Caco-2 (cell line): ENCODE data around the gene AMZ1. TPM values are rescaled to one million over a fixed set of nuclear protein-coding genes. Genes with fewer than 3 reads are reported as not detected.

Experiments used
- BruUV-seq: library from RNA; stranded (reverse); fragments of 400-500 nt; replicated peaks from 2 replicates; lab custom pipeline; 2021; lab: Mats Ljungman, UMichigan
- CTCF ChIA-PET: fragments of 300-600 bp; sonication (Branson Sonifier 250); formaldehyde crosslinking; loops from one replicate; lab custom pipeline; 2022; ENCODE audit warnings: antibody characterized with exemption; lab: Charles Lee
- POLR2A ChIA-PET: fragments of 300-600 bp; sonication (Branson Sonifier 250); formaldehyde crosslinking; loops from one replicate; lab custom pipeline; 2022; ENCODE audit warnings: antibody characterized with exemption; lab: Charles Lee
- DNase-seq, 2 experiments: peaks; one replicate each; pipeline versions ENCODE4 v3.0.0 to v3.0.0-alpha.2; 2020 to 2022
- H3K27me3 ChIP-seq: replicated peaks from 2 replicates; pipeline ENCODE4 v1.6.0; 2011; ENCODE audit warnings: low read length; ENCODE audit not compliant: control insufficient read depth, insufficient read depth
- H3K36me3 ChIP-seq: 2 replicates; pipeline ENCODE4 v1.5.1; 2011; ENCODE audit warnings: low read length; ENCODE audit not compliant: control insufficient read depth, insufficient read depth
- H3K4me1 ChIP-seq: fragments of 250-450 bp; sonication (Bioruptor Pico); 2 replicates; pipeline ENCODE4 v1.5.1; 2020; ENCODE audit warnings: mild to moderate bottlenecking
- H3K4me3 ChIP-seq: 2 replicates; pipeline ENCODE4 v1.5.1; 2011; ENCODE audit warnings: low read depth, mild to moderate bottlenecking, control low read depth, low read length
- H3K9me3 ChIP-seq: fragments of 250-450 bp; sonication (Bioruptor Pico); 2 replicates; pipeline ENCODE4 v1.5.1; 2020; ENCODE audit warnings: mild to moderate bottlenecking, moderate library complexity
- H3K27ac Mint-ChIP-seq: one replicate; pipeline ENCODE4 v1.8.0; 2022; ENCODE audit warnings: mixed read lengths; ENCODE audit not compliant: unreplicated experiment
- H3K27me3 Mint-ChIP-seq: one replicate; pipeline ENCODE4 v1.8.0; 2022; ENCODE audit warnings: mixed read lengths; ENCODE audit not compliant: insufficient read depth, unreplicated experiment
- H3K36me3 Mint-ChIP-seq: one replicate; pipeline ENCODE4 v1.8.0; 2022; ENCODE audit warnings: mild to moderate bottlenecking, mixed read lengths; ENCODE audit not compliant: insufficient read depth, unreplicated experiment
- H3K4me1 Mint-ChIP-seq: one replicate; pipeline ENCODE4 v1.8.0; 2022; ENCODE audit warnings: low read depth, mixed read lengths; ENCODE audit not compliant: unreplicated experiment
- H3K4me3 Mint-ChIP-seq: one replicate; pipeline ENCODE4 v1.8.0; 2022; ENCODE audit warnings: mild to moderate bottlenecking, moderate library complexity, mixed read lengths; ENCODE audit not compliant: unreplicated experiment
- H3K9me3 Mint-ChIP-seq: one replicate; pipeline ENCODE4 v1.8.0; 2022; ENCODE audit warnings: mixed read lengths; ENCODE audit not compliant: unreplicated experiment
- intact Hi-C: fragments of 100-400 bp; cut with micrococcal nuclease; formaldehyde crosslinking; loops from one replicate; pipeline ENCODE4 v1.10.0; 2022; ENCODE audit not compliant: unreplicated experiment
- total RNA-seq: library from RNA; stranded (reverse); gene quantifications from 2 replicates; pipeline ENCODE4 v1.2.3, GENCODE V29; 2022
- TF ChIP-seq, protein P1 (sequence below), 2 experiments: fragments of 200-600 bp in 1 of 2; IDR thresholded peaks; 1 replicate in 1 of 2; 2 replicates in 1 of 2; pipeline versions ENCODE4 v1.5.1 to v1.8.0; 2011 to 2022; ENCODE audit warnings: antibody characterized with exemption in 1 of 2, control low read depth in 1 of 2, inconsistent platforms in 1 of 2, low read depth in 1 of 2, low read length in 1 of 2, mild to moderate bottlenecking in 1 of 2, moderate library complexity in 1 of 2; ENCODE audit not compliant: insufficient read depth in 1 of 2, severe bottlenecking in 1 of 2, unreplicated experiment in 1 of 2

Gene AMZ1
- total RNA-seq, 1 experiment from 2014 or later, result 0.11 TPM

GRCh38 chr7:2680256-2680655, 7.7 kb upstream of the AMZ1 start:
- Mint-ChIP-seq H3K36me3 (peaks cover 4% of the 10 kb centered on the region), H3K4me1 (peaks cover 6% of the 10 kb centered on the region), H3K27me3 (peaks cover 5% of the 10 kb centered on the region), H3K27ac (no peak overlapping the region), H3K4me3 (no peak overlapping the region), H3K9me3 (no peaks in the 10 kb centered on the region)
- TF ChIP-seq, protein P1, sequence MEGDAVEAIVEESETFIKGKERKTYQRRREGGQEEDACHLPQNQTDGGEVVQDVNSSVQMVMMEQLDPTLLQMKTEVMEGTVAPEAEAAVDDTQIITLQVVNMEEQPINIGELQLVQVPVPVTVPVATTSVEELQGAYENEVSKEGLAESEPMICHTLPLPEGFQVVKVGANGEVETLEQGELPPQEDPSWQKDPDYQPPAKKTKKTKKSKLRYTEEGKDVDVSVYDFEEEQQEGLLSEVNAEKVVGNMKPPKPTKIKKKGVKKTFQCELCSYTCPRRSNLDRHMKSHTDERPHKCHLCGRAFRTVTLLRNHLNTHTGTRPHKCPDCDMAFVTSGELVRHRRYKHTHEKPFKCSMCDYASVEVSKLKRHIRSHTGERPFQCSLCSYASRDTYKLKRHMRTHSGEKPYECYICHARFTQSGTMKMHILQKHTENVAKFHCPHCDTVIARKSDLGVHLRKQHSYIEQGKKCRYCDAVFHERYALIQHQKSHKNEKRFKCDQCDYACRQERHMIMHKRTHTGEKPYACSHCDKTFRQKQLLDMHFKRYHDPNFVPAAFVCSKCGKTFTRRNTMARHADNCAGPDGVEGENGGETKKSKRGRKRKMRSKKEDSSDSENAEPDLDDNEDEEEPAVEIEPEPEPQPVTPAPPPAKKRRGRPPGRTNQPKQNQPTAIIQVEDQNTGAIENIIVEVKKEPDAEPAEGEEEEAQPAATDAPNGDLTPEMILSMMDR (IDR thresholded peaks at IDR 0.05; ENCODE audit: insufficient read depth in 1 of 2, low read depth in 1 of 2, low read length in 1 of 2, severe bottlenecking in 1 of 2, unreplicated experiment in 1 of 2), result no peak
- H3K4me3 ChIP-seq, result no peak overlapping the region
- intact Hi-C loops, result loop anchor here (1.0 to 5.0 kb wide), 3 partner anchors 9 to 228 kb away; no protein-coding TSS in a partner anchor
- H3K9me3 ChIP-seq, result no peaks in the 10 kb centered on the region
- DNase-seq, result no peak
- POLR2A ChIA-PET, result no interaction called here
- H3K36me3 ChIP-seq, result no peaks in the 10 kb centered on the region
- CTCF ChIA-PET, result interaction anchor here (1.0 to 2.3 kb wide), 3 partner anchors 9 to 229 kb away, joined by 3 to 13 read pairs (median 4); no protein-coding TSS in a partner anchor
- BruUV-seq, result no TSS peak
- no peaks in the 10 kb centered on the region for H3K27me3 ChIP-seq
- H3K4me1 ChIP-seq, result no peaks in the 10 kb centered on the region

DNA sequence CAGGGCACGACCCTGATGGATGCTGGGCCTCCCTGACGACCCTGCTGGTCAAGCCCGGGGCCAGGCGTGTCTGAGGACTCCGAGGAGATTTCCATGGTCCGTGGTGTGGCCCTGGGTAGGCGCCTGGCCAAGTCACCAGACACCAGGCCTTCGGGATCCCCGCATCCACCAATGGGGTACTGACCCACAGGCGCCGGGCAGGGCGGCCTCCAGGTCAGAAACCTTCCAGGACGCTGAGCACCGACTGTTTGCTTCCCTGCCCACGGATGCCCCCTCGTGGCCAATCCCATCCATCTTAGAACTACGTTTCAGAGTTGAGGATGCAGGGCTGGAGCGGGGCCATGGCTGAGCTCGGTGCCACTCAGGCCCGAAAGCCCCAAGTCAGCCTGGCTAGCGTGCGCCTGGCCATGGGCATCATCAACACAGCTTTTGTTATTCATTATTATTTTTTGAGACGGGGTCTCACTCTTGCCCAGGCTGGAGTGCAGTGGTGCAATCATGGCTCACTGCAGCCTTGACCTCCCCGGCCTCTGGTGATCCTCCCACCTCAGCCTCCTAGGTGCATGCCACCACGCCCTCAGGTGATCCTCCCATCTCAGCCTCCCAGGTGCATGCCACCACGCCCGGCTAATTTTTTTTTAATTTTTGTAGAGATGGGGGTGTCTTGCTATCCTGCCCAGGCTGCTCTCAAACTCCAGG, 7.1 kb upstream of the AMZ1 start:
- TF ChIP-seq, protein P1 (IDR thresholded peaks at IDR 0.05; ENCODE audit: insufficient read depth in 1 of 2, low read depth in 1 of 2, low read length in 1 of 2, severe bottlenecking in 1 of 2, unreplicated experiment in 1 of 2), result peak; percentile 81
- Histone ChIP-seq H3K4me3 (no peak overlapping the region), H3K4me1 (no peaks in the 10 kb centered on the region), H3K27me3 (no peaks in the 10 kb centered on the region), H3K36me3 (no peaks in the 10 kb centered on the region), H3K9me3 (no peaks in the 10 kb centered on the region)
- DNase-seq, result peak; percentile 76 to 82
- Mint-ChIP-seq H3K4me1 (peaks cover 6% of the 10 kb centered on the region), H3K27ac (no peak overlapping the region), H3K36me3 (peaks cover 4% of the 10 kb centered on the region), H3K27me3 (peaks cover 5% of the 10 kb centered on the region), H3K9me3 (no peaks in the 10 kb centered on the region), H3K4me3 (no peak overlapping the region)
- intact Hi-C loops, result loop anchor here (1.0 to 5.0 kb wide), 4 partner anchors 10 to 229 kb away; no protein-coding TSS in a partner anchor
- BruUV-seq, result no TSS peak
- POLR2A ChIA-PET, result no interaction called here
- CTCF ChIA-PET, result interaction anchor here (0.6 to 2.3 kb wide), 8 partner anchors 9 to 230 kb away, joined by 3 to 13 read pairs (median 3); no protein-coding TSS in a partner anchor

DNA sequence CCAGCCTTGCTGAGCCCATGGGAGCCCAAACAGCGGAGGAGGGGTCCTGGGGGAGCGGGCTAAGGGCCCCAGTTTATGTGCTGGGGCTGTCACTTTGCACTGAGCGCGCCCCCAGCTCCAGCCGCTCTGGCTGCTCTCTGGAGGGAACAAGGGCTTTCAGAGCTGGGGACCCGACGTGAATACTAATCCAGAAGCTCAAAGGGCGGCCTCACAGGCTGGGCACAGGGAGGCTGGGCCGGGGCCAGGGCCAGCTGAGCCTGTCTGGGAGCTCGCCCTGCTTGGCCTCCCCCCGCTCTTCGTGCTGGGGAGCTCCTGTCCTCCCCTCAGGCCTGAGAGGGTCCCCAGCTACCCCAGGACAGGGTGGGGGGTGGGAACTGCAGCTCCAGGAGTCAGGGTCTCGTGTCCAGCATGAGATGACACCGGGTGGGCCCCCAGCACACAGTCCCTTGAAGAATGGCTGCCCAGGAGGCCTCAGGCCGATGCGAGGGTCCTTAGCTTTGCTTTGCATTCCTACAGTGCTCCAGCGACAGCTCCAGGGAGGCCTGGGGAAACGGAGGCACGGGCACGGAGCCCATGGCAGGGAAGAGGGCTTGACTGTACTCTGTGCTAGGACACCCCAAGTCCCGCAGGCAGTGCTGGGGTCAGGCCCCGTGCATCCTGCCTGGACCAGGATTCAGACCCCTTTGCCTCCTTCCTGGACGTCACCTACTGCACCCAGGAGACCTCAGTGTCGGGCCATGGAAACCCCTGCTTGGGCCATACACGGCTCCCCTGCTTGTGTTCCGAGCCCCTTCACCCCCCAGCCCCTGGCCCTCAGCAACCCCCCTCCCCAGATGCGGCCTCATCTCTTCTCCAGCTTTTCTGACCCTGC, 5.8 kb upstream of the AMZ1 start:
- Histone ChIP-seq H3K4me3 (no peak overlapping the region), H3K9me3 (no peaks in the 10 kb centered on the region), H3K4me1 (no peaks in the 10 kb centered on the region), H3K36me3 (no peaks in the 10 kb centered on the region), H3K27me3 (no peaks in the 10 kb centered on the region)
- intact Hi-C loops, result loop anchor here (1.0 to 5.0 kb wide), 3 partner anchors 75 to 230 kb away; no protein-coding TSS in a partner anchor
- TF ChIP-seq, protein P1 (IDR thresholded peaks at IDR 0.05; ENCODE audit: insufficient read depth in 1 of 2, low read depth in 1 of 2, low read length in 1 of 2, severe bottlenecking in 1 of 2, unreplicated experiment in 1 of 2), result no peak
- Mint-ChIP-seq H3K9me3 (no peaks in the 10 kb centered on the region), H3K4me3 (no peak overlapping the region), H3K27me3 (peaks cover 5% of the 10 kb centered on the region), H3K27ac (no peak overlapping the region), H3K36me3 (peaks cover 4% of the 10 kb centered on the region), H3K4me1 (peaks cover 6% of the 10 kb centered on the region)
- no TSS peak for BruUV-seq
- POLR2A ChIA-PET, result interaction anchor here (0.6 kb wide), 1 partner anchor 275 kb away, joined by 3 read pairs; no protein-coding TSS in a partner anchor
- CTCF ChIA-PET, result interaction anchor here (0.5 to 0.6 kb wide), 3 partner anchors 73 to 173 kb away, joined by 3 to 4 read pairs (median 3); no protein-coding TSS in a partner anchor
- no peak for DNase-seq
